MCF 10A (cell line): ENCODE results near the gene FOXP1. TPM values are rescaled to one million over a fixed set of nuclear protein-coding genes. Genes with fewer than 3 reads are reported as not detected.

ENCODE experiments used
- BruUV-seq: library from RNA; stranded (reverse); fragments of 400-500 nt; replicated peaks from 2 replicates; lab custom pipeline; 2021; lab: Mats Ljungman, UMichigan
- CTCF ChIA-PET: fragments of 300-600 bp; sonication (Branson Sonifier 250); formaldehyde crosslinking; extraction: SDS; loops from one replicate; lab custom pipeline; 2021; ENCODE audit warnings: antibody characterized with exemption, inconsistent platforms; lab: Yijun Ruan, JAX
- POLR2A ChIA-PET: fragments of 300-600, 350-650 bp; sonication (Branson Sonifier 250); formaldehyde crosslinking; extraction: SDS; loops from one replicate; lab custom pipeline; 2020; ENCODE audit warnings: antibody characterized with exemption, inconsistent platforms; lab: Yijun Ruan, JAX
- DNase-seq: peaks from one replicate; pipeline ENCODE4 v3.0.0-alpha.2; 2018; ENCODE audit not compliant: unreplicated experiment
- H3K27ac Mint-ChIP-seq: one replicate; pipeline ENCODE4 v1.8.0; 2022; ENCODE audit warnings: mild to moderate bottlenecking, low read depth, mixed read lengths; ENCODE audit not compliant: unreplicated experiment
- H3K27me3 Mint-ChIP-seq: one replicate; pipeline ENCODE4 v1.8.0; 2022; ENCODE audit warnings: mixed read lengths; ENCODE audit not compliant: insufficient read depth, unreplicated experiment
- H3K36me3 Mint-ChIP-seq: one replicate; pipeline ENCODE4 v1.8.0; 2022; ENCODE audit warnings: mild to moderate bottlenecking, moderate library complexity, mixed read lengths; ENCODE audit not compliant: insufficient read depth, unreplicated experiment
- H3K4me1 Mint-ChIP-seq: one replicate; pipeline ENCODE4 v1.8.0; 2022; ENCODE audit warnings: mixed read lengths; ENCODE audit not compliant: insufficient read depth, unreplicated experiment
- H3K4me3 Mint-ChIP-seq: one replicate; pipeline ENCODE4 v1.8.0; 2022; ENCODE audit warnings: mild to moderate bottlenecking, moderate library complexity, mixed read lengths; ENCODE audit not compliant: unreplicated experiment
- H3K9me3 Mint-ChIP-seq: one replicate; pipeline ENCODE4 v1.8.0; 2022; ENCODE audit warnings: mixed read lengths; ENCODE audit not compliant: unreplicated experiment
- intact Hi-C: fragments of 100-400 bp; cut with micrococcal nuclease; formaldehyde crosslinking; loops from 2 replicates; pipeline ENCODE4 v1.14.1; 2022
- total RNA-seq: library from RNA; stranded (reverse); gene quantifications from 2 replicates; pipeline ENCODE4 v1.2.3, GENCODE V29; 2022
- TF ChIP-seq, protein P1 (sequence below): fragments of 200-600 bp; IDR thresholded peaks from one replicate; pipeline ENCODE4 v1.8.0; 2022; ENCODE audit warnings: antibody characterized with exemption, mild to moderate bottlenecking; ENCODE audit not compliant: unreplicated experiment

Gene FOXP1
- total RNA-seq, 1 experiment from 2014 or later: 49.0 TPM

DNA sequence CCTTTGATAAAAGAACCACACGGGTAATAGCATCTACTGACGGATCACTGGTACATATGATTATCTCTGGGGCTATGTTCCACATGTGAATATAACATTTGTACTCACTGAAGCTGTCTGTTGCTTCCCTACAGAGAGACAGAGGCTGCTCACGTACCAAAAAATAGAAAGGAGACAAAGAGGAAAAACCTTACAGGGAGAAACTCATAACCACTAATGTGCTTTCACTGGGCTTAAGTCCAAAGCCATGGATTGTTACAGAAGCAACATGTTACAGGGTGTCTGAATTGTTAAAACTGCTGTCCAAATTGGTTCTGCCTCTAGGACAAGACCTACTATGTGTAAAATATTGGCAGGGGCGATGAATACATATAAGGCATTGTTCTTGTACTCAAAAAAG lies 311.9 kb downstream of the FOXP1 start:
- DNase-seq: no peak
- Mint-ChIP-seq H3K9me3 (no peaks in the 10 kb centered on the region), H3K4me3 (no peak overlapping the region), H3K36me3 (no peaks in the 10 kb centered on the region), H3K27me3 (no peaks in the 10 kb centered on the region), H3K4me1 (no peaks in the 10 kb centered on the region), H3K27ac (no peak overlapping the region)
- TF ChIP-seq, protein P1, sequence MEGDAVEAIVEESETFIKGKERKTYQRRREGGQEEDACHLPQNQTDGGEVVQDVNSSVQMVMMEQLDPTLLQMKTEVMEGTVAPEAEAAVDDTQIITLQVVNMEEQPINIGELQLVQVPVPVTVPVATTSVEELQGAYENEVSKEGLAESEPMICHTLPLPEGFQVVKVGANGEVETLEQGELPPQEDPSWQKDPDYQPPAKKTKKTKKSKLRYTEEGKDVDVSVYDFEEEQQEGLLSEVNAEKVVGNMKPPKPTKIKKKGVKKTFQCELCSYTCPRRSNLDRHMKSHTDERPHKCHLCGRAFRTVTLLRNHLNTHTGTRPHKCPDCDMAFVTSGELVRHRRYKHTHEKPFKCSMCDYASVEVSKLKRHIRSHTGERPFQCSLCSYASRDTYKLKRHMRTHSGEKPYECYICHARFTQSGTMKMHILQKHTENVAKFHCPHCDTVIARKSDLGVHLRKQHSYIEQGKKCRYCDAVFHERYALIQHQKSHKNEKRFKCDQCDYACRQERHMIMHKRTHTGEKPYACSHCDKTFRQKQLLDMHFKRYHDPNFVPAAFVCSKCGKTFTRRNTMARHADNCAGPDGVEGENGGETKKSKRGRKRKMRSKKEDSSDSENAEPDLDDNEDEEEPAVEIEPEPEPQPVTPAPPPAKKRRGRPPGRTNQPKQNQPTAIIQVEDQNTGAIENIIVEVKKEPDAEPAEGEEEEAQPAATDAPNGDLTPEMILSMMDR: no peak
- CTCF ChIA-PET: interaction anchor here (0.6 kb wide), 1 partner anchor 125 kb away, joined by 3 read pairs; no protein-coding TSS in a partner anchor
- no TSS peak for BruUV-seq
- intact Hi-C loops: no loop called here
- POLR2A ChIA-PET: interaction anchor here (1.3 kb wide), 1 partner anchor 311 kb away, joined by 3 read pairs; no protein-coding TSS in a partner anchor

DNA sequence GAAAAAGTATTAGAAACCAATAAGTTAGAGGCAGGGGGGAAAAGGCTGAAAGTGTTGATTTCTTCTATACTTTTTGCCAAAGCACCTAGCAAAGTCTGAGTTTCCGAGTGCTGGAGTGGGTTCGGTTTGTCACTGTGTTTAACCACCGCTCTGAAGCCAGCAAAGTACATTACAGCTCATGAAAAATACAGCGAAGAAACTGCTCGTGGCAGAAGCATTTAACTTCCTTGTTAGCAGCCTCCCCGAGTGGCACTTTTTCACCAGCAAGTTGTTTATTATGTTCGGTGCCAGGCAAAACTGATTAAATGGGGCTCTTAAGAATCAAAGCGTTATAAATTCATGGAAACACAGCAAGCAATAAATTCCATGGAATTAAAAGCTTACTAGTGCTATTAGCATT lies 313.6 kb downstream of the FOXP1 start:
- Mint-ChIP-seq H3K27me3 (no peaks in the 10 kb centered on the region), H3K4me1 (no peaks in the 10 kb centered on the region), H3K36me3 (peaks cover 8% of the 10 kb centered on the region), H3K4me3 (no peak overlapping the region), H3K9me3 (no peaks in the 10 kb centered on the region), H3K27ac (no peak overlapping the region)
- no peak for DNase-seq
- CTCF ChIA-PET: no interaction called here
- BruUV-seq: no TSS peak
- intact Hi-C loops: no loop called here
- TF ChIP-seq, protein P1: no peak
- POLR2A ChIA-PET: interaction anchor here (0.7 kb wide), 1 partner anchor 11 kb away, joined by 3 read pairs; no protein-coding TSS in a partner anchor

DNA sequence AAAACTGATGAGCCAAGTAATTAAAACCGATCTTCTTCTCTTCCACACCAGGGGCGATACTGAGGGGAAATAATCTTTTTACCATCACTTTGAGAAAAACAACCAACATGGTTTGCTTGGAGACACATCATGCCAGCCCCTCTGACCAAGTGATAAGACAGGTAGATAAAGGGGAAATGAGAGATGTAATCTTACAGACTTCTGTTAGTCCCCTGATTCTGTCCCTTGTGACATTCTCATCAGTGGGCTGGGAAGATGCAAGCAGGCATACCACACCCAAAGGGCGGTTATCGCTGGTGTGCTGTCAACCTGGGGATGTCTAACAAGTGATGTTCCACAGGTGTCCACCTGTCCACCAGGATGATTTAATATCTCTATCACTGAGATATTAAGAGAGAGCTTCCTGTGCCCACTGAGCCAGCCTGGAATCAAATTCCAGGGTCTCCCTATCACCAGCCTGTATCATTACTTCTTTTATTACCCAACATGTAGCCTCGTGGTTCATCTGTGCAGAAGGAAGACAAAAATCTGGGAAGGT lies 315.0 kb downstream of the FOXP1 start:
- ChIA-PET CTCF (interaction anchor here (0.7 kb wide), 1 partner anchor 97 kb away, joined by 3 read pairs; no protein-coding TSS in a partner anchor), POLR2A (no interaction called here)
- DNase-seq: no peak
- BruUV-seq: no TSS peak
- no peaks in the 10 kb centered on the region for H3K4me1 Mint-ChIP-seq
- H3K27me3 Mint-ChIP-seq: no peaks in the 10 kb centered on the region
- TF ChIP-seq, protein P1: no peak
- no peak overlapping the region for H3K4me3 Mint-ChIP-seq
- intact Hi-C loops: no loop called here
- H3K9me3 Mint-ChIP-seq: no peaks in the 10 kb centered on the region
- H3K27ac Mint-ChIP-seq: no peak overlapping the region
- H3K36me3 Mint-ChIP-seq: peaks cover 8% of the 10 kb centered on the region

DNA sequence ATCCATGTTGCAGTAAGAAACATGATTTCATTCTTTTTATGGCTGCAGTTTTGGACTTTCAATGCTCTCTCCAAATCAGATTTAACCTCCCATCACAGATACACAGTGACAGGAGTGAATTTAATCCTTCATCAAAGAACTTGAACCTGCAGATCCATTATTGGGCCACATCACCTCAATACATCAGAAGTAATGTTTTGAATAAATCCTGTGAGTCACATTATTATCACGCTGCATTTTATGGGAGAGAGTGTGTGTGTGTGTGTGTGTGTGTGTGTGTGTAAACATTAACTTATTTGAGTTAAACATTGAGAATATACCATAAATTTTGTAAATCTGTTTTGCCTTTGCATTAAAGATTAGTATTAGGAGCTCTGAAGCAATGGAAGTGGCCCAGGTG lies 316.7 kb downstream of the FOXP1 start:
- Mint-ChIP-seq H3K27me3 (no peaks in the 10 kb centered on the region), H3K36me3 (peaks cover 8% of the 10 kb centered on the region), H3K4me3 (no peak overlapping the region), H3K4me1 (no peaks in the 10 kb centered on the region), H3K27ac (no peak overlapping the region), H3K9me3 (no peaks in the 10 kb centered on the region)
- ChIA-PET POLR2A (interaction anchor here (0.6 kb wide), 1 partner anchor 41 kb away, joined by 3 read pairs; no protein-coding TSS in a partner anchor), CTCF (interaction anchor here (0.6 to 0.7 kb wide), 2 partner anchors 444 to 552 kb away, joined by 3 read pairs; no protein-coding TSS in a partner anchor)
- no peak for DNase-seq
- intact Hi-C loops: no loop called here
- no TSS peak for BruUV-seq
- TF ChIP-seq, protein P1: no peak
